ENCODE measurements around the gene ZFP36L1. TPM values are rescaled to one million over a fixed set of nuclear protein-coding genes. Genes with fewer than 3 reads are reported as not detected.

ZFP36L1 gene
- total RNA-seq, 2 donors from 2014 or later: 73.4 to 158 TPM

DNA sequence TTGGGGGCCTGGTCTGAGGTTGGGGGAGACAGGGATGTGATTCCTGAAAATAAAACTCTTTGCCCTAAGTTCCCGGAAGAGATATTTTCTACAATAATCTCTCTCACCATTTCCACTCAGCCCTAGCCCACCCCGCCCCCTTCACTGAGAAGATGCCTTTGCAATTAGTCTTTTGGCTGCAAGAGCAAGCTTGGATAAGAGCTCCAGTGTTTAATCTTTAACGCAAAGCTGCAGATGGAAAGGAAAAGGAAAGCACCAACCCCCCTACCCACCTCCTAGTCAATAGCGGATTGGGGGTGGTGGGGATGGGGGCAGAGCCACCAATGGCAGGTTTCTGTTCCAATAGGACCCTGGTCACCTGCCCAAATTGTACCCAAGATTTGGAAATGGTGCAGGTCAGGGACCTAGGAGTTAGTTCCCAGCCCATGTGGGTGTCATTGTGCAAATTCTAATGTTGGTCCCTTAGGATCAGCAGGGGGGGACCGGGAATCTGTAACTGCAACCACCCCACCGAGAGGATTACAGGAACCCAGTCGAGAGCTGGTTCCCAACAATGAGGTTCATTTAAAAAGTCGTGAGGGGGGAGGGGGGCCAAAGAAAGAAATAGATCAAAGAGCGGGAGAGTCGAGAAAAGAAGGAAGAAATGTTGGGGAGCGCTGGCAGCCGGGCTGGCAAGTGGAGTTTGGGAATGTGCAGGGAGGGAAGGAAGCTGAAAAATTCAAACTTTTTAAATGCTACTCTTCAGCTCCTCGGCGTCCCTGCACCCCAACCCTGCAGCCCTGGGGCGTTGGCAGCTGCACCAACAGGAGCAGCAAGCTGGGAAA lies 1.6 kb downstream of the ZFP36L1 start:
- peak overlapping the region; percentile 98 to 99 for H3K27ac Mint-ChIP-seq
- H3K36me3 Mint-ChIP-seq: peaks cover 55% of the 10 kb centered on the region in 2 donors
- DNase-seq (ENCODE audit: low spot score in 2 of 2) (peak in 1 of 2 donors; percentile 21), ATAC-seq (no peak)
- no peaks in the 10 kb centered on the region for H3K9me3 Mint-ChIP-seq

DNA sequence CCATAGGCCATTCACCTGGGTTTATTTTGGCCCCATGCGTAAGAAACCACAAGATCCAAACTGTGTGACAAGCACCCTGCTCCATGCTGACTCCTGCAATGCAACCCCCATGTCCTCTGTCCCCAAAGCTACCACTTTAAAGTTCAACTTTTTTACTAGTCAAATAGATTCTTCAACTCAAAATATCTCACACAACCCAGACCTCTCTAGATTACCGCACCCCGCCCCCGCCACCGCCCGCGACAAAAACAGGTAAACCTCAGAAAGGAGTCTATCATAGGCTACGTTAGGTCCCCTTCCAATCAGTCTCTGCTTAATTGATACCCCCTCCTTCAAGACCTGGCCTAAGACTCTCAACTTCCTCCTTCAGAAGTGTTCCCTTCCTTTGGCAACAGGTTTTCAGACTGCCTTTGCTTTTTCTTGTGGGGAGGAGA lies 2.2 kb downstream of the ZFP36L1 start:
- H3K36me3 Mint-ChIP-seq: peaks cover 58 to 59% of the 10 kb centered on the region in 2 donors
- DNase-seq (ENCODE audit: low spot score in 2 of 2) (peak; percentile 47 to 69), ATAC-seq (peak; percentile 30 to 39)
- no peaks in the 10 kb centered on the region for H3K9me3 Mint-ChIP-seq
- H3K27ac Mint-ChIP-seq: peak overlapping the region; percentile 98 to 99

DNA sequence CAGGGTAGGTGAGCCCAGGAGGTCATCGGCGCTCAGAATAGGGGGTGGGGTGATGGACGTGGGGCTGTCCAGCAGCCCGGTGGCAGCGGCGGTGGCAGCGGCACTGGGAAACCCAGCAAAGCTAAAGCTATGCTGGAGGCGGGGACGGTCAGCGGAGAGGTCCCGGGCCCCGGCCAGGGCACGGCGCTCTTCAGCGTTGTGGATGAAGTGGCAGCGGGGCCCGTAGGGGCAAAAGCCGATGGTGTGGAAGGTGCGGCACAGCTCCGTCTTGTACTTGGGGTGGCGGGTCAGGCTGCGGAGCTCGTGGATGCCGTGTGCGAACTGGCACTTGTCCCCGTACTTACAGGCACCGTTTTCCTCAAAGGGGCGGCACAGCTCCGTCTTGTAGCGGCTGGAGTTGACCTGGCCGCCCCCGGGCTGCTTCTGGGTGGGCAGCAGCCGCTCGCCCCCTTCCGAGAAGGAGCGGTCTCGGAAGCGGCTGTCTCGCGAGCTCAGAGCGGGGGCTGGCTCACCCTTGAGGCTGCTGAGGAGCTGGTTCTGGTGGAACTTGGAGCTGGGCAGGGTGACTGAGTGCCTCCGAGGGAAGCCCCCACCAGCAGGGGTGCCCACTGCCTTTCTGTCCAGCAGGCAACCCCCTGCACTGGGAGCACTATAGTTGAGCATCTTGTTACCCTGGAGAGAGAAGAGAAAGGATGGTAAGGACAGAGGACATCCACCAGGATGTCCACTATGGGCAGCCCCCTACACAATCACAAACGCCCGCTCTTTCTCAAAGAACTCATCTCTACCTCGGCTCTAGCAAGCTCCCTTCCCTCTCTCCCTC lies 2.8 kb downstream of the ZFP36L1 start:
- peak in 1 of 2 donors; percentile 37 for DNase-seq (ENCODE audit: low spot score in 2 of 2)
- peak overlapping the region; percentile 98 to 99 for H3K27ac Mint-ChIP-seq

DNA sequence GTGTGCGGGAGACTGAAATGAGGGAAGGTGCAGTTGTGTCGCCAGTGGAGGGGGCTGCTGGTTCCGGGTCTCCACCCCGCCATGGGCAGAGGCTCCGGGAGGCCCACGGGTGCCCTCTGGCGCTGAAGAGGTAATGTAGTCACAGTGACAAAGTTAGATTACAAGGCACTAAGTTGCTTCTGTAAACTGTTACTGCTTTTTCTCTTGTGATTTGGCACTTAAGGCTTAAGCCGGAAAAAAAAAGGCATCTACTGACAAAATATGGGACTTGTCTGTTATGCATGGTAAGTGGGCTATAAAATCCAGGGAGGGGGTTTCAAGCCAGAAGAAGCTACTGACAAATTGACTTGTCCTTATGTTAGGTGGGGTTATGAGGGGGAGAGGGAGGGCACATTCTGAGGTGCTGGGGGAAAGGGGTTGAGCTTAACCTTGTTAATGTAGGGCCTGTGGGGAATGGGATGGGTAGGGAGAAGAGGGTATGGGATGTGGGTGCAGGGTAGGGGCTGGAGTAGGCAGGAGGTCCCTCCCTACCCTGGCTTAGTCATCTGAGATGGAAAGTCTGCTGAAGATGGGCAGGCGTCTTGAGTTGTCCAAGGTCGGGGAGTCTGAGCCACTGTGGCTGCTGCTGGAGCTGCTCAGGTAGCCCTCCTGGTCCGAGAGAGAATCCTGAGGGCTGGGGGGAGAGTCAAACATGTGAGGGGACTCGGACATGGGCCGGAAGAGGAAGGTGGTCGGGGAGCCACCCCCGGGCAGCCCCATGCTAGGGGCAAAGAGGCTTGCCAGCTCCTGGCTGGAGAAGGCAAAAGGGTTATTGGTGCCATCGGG lies 3.7 kb downstream of the ZFP36L1 start:
- DNase-seq (ENCODE audit: low spot score in 2 of 2): peak; percentile 75 to 81
- peak; percentile 37 to 42 for ATAC-seq
- H3K36me3 Mint-ChIP-seq: peaks cover 54 to 66% of the 10 kb centered on the region in 2 donors
- peak overlapping the region; percentile 98 to 99 for H3K27ac Mint-ChIP-seq
- H3K9me3 Mint-ChIP-seq: peaks cover 0 to 4% of the 10 kb centered on the region in 2 donors

More for the DNA sequence above, 2.8 kb downstream of the ZFP36L1 start:
- no peak for ATAC-seq
- Mint-ChIP-seq H3K36me3 (peaks cover 59 to 65% of the 10 kb centered on the region in 2 donors), H3K9me3 (peaks cover 0 to 3% of the 10 kb centered on the region in 2 donors)

DNA sequence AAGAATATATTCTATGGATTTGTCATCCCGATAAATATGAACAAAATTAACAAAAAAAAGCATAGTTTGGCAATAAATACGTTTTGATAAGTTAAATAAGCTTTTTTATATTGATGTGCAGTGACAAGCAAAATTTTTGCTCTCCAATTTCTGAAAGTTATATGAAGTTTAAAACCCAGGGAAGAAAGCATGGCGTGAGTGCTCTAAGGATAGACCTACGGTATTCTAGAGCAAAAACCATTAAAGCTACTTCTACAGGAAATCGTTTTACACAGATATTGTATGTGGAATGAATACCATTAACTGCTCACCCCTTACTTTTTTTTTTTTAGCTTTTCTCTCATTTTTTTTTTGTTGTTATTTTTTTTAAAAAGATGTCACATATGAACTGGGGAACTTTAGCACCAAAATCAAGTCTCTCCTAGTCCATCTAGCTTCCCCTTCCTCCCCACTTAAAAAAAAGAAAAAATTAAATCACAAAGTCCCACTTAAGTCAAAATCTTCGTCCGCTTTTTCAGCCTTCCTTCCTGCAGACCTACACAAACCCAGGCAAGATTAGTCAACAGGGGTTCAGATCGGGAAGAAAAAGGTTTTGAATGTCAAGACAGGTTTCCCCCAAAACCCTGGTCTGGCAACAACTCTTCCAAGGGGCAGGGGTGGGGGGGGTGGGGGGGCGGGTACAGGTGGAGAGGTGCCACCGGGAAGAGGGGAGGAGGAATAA lies 4.4 kb downstream of the ZFP36L1 start:
- H3K27ac Mint-ChIP-seq: peak overlapping the region; percentile 98 to 99
- ATAC-seq: no peak
- peaks cover 54 to 66% of the 10 kb centered on the region in 2 donors for H3K36me3 Mint-ChIP-seq
- no peak for DNase-seq (ENCODE audit: low spot score in 2 of 2)
- H3K9me3 Mint-ChIP-seq: peaks cover 0 to 4% of the 10 kb centered on the region in 2 donors

DNA sequence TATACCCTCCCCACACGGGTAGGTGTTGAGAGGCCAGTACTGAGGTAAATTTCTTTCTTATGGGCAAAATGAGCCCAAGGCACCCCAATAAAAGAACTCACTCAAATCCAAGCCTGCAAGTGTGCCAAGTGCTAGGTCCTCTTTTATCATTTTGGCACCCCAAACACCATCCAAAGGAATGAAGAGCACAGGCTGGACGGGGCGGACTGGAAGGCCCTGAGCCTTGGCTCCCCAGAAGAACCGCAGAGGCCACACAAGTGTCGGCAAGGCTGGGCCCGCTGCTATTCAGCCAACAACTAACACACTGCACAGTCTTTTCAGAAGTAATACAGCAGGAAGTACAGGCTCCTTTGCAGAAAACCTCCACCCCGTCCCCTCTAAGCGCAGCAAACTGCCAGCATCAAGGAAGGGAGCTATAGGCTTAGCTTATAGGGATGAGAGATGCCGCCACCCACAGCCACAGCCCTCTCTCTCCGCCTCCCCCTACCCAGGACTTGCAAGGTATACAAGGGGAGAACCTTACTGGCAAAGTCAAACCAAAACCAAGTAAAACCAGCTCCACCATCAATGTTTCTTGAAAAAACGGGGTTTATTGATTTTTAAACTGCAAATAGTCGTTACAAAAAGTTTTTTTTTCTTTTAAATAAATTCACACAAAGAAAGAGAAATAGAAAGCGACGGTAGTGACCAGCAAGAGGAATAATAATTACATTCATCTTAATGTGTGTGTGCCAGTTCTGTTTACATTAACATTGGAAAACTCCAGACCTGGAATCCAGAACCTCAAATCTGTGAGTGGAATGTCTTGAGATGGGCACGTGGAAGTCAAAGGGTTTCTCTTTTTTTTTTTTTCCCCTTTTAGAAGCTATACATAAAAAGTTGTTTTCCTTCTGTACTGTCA lies 5.5 kb downstream of the ZFP36L1 start:
- Mint-ChIP-seq H3K27ac (peak overlapping the region; percentile 78 to 87), H3K36me3 (peaks cover 48 to 60% of the 10 kb centered on the region in 2 donors), H3K9me3 (peaks cover 0 to 4% of the 10 kb centered on the region in 2 donors)
- DNase-seq (ENCODE audit: low spot score in 2 of 2) (peak in 1 of 2 donors; percentile 26), ATAC-seq (peak in 1 of 2 donors; percentile 6)

DNA sequence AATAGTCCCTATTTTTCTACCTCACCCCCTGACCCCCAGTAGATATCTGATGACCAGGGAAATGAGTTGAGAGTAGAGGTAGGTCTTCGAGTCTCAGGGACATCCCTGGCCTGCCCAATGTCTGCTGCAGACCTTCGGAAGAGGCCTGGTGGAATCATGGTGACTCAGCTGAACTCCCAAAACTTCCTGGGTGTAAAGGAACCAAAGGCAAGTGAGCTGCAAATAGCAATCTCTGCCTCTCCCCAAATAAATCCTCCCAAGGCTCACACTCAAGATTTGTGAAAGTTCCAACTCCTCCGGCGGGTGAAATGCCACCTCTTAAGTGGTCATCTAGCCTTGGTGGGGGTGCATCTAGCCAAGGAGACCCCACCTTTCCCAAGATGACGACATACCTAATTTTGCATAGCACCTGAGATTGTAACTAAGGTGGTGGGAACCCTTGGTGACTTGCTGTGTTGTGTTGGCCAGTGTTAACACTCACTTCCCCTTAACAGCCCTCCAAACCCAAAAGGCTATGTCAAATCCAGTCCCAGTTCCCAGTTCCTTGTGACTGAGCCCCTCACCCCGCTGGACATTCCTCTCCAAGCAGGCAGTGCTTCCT lies 6.3 kb downstream of the ZFP36L1 start:
- peaks cover 43 to 53% of the 10 kb centered on the region in 2 donors for H3K36me3 Mint-ChIP-seq
- ATAC-seq: no peak
- DNase-seq (ENCODE audit: low spot score in 2 of 2): no peak
- H3K9me3 Mint-ChIP-seq: peaks cover 0 to 4% of the 10 kb centered on the region in 2 donors
- peak overlapping the region; percentile 78 to 87 for H3K27ac Mint-ChIP-seq

DNA sequence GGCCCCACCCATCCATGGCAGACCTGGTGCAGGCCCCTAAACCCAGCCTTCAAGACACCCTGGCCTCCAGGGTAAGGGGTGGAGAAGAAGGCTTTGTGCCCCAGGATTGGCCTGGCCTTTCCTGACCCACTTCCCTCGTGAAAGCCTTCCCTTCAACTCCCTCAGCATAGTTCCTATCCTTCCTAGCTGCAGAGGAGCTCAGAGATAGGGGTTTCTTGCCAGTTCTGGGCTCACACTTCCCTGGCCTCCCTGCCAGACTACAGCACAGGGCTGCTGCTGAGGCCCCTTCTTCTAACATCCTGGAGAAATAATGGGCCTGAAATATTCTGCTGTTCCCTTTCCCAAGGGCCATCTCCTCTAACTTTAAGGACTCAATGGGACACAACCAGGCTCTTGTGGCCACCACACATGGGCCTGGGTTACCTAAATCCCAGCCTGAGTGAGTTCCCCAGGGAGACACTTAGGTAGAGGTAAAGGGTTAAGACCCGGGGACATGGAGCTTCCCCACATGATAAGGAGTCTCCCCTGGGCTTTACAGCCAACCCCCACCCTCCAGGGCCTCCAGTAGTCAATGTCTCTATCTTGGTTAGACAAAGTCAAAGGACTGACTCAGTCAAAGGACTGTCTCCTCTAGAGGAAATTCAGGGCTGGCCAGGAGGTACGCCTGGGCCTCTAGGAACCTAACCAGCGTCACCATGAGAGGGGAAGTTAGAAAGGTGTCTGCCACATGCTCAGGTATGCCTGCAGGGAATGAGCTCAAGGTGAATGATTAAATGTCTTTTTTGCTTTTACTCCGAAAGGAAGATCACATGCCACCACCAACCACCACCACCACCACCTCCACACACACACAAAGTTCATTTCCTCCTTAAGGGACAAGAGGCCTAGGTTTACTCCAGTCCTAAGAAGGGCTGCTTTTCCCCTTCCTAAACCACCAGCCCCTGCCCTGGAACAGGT lies 7.1 kb downstream of the ZFP36L1 start:
- ATAC-seq (peak in 1 of 2 donors; percentile 9), DNase-seq (ENCODE audit: low spot score in 2 of 2) (peak in 1 of 2 donors; percentile 16)
- H3K36me3 Mint-ChIP-seq: peaks cover 35 to 45% of the 10 kb centered on the region in 2 donors
- peak overlapping the region; percentile 78 to 80 for H3K27ac Mint-ChIP-seq
- H3K9me3 Mint-ChIP-seq: peaks cover 0 to 4% of the 10 kb centered on the region in 2 donors

DNA sequence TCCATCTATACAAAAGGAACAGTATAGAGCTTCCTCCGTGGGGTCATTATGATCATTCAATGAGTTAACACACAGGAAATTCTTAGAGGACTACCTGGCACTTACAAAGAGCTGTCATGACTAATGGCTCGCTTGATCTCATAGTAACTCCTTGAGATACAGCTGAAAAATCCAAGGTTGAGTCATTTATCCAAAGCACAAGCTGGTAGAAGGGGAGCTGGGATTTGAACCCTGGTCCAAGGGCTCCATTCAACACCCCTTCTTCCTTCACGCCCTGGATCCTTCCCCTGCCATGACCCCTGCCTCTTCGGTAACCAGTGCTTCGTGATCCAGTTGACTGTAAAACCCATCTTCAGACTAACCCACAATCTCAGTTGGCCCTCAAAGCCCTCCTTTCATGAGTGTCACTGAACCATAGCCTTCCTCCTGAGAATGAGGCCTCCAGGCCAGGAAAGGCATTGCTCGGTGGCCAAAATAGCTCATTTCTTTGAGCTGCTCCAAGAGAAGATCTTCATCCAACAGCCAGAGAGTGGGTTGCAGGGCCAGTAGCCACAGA lies 7.8 kb downstream of the ZFP36L1 start:
- H3K36me3 Mint-ChIP-seq: peaks cover 27 to 38% of the 10 kb centered on the region in 2 donors
- ATAC-seq (no peak), DNase-seq (ENCODE audit: low spot score in 2 of 2) (no peak)
- H3K27ac Mint-ChIP-seq: peak overlapping the region in 1 of 2 donors; percentile 78
- H3K9me3 Mint-ChIP-seq: peaks cover 0 to 4% of the 10 kb centered on the region in 2 donors

DNA sequence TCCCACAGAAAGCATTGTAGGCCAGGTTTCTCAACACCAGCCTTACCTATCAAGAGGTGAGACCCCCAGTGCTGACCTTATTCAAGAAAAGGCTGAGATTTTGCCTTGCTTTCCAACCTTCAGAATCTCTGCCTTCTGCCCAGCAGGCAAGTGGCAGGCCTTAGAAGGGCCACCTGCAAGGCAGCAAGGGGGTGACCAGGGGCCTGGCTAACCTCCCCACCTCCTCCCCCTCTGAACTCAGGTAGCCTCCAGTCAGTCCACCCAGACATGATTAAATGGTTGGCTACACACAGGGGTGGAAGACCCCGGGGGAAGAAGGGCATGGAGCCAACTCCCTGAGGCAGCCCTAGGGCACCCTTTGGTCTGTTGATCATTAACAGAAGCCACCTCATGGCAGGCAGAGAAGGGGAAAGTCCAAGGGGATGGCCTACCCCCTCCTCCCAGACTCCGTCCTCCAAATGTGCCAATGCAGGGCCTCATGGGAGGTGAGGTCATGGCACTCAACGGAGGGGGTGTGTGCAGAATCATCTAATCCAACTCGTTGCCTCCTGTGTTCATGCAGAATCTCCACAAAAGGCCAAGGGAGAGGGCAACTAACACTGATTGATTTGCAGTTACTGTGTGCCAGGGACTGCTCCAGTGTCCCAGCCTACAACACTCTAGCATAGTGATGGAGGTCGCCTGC lies 8.5 kb downstream of the ZFP36L1 start:
- ATAC-seq: no peak
- Mint-ChIP-seq H3K36me3 (peaks cover 21 to 31% of the 10 kb centered on the region in 2 donors), H3K27ac (no peak overlapping the region), H3K9me3 (peaks cover 0 to 4% of the 10 kb centered on the region in 2 donors)
- DNase-seq (ENCODE audit: low spot score in 2 of 2): peak in 1 of 2 donors; percentile 55

DNA sequence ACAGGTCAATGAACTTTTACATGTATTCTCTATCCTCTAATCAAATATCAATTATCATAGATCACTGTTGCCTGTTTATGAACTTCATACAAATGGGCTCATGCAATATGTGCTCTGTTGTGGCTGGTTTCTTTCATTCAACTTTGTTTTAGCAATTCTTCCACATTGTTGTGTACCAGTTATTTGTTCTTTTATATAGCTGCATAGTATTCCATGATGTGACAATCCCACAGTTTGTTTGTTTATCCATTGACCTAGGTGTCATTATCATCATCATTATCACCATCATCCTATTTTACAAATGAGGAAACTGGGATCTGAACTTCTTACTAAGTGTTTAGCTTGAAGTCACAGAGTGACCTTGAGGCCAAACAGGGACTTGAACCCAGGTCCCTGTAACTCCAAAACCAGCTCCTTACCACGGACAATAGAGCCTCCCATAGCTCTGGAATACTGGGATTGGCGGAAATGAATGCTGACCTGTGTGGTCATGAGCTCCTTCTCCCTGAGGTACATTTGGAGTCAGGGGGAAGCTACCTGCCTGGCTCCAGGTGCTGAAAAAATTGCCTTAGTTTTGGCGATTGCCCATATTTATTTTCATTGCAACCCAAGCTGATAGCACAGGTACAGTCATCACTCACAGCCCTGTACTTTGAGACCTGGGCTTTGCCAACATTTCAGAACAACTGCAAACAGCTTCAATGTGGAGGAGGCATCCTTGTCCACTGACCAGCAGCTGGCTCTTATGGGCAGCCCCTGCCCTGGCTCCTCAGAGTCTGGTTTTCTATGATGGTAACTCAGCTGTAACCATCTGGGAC lies 9.2 kb downstream of the ZFP36L1 start:
- peaks cover 13 to 23% of the 10 kb centered on the region in 2 donors for H3K36me3 Mint-ChIP-seq
- DNase-seq (ENCODE audit: low spot score in 2 of 2) (peak in 1 of 2 donors; percentile 23), ATAC-seq (no peak)
- peaks cover 0 to 4% of the 10 kb centered on the region in 2 donors for H3K9me3 Mint-ChIP-seq
- no peak overlapping the region for H3K27ac Mint-ChIP-seq

All from activated naive CD4-positive, alpha-beta T cell treated with anti-CD3 and anti-CD28 coated beads, Interleukin-2, amount 50 U/mL, for 72 hours (primary cell).